Transverse colon (tissue), 4 donors: ENCODE results near the gene CFAP46.

Experiments
- POLR2A ChIP-seq: fragments of 450-650 bp; IDR thresholded peaks from one replicate; pipeline ENCODE4 v1.6.1; 2016; ENCODE audit warnings: antibody characterized with exemption, mild to moderate bottlenecking, moderate library complexity
- POLR2AphosphoS5 ChIP-seq, 3 donors: sonication (generic); formaldehyde crosslinking; IDR thresholded peaks; one replicate each; pipeline ENCODE4 v1.6.1; 2016; ENCODE audit warnings: antibody characterized with exemption in 3 of 3
- TF ChIP-seq, protein P1 (sequence below), 5 experiments: fragments of 200-600 bp in 3 of 5; fragments of 450-650 bp in 2 of 5; sonication (generic) in 3 of 5; IDR thresholded peaks; 1 replicate in 2 of 5; 2 replicates in 3 of 5; pipeline ENCODE4 v1.5.1; 2016 to 2017; ENCODE audit warnings: antibody characterized with exemption in 5 of 5, inconsistent platforms in 3 of 5, mild to moderate bottlenecking in 2 of 5, moderate library complexity in 1 of 5

DNA sequence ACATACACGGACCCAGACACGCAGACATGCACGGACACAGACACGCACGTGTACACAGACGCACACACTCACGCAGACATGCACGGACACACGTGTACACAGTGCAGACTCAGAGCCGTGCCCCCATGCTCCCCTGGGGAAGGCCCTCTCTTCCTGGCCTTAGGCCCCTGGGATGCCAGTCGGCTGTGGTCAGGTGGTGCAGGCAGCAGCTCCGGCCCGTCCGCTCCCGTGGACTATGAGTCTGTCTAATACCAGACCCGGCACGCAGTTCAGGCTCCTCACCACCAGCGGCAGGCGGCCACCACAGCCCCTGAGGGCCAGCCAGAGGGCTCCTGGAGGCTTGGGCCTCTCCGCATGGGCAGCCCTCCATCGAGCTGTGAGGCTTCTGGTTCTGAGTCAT is 104.5 kb downstream of the CFAP46 start:
- TF ChIP-seq, protein P1, sequence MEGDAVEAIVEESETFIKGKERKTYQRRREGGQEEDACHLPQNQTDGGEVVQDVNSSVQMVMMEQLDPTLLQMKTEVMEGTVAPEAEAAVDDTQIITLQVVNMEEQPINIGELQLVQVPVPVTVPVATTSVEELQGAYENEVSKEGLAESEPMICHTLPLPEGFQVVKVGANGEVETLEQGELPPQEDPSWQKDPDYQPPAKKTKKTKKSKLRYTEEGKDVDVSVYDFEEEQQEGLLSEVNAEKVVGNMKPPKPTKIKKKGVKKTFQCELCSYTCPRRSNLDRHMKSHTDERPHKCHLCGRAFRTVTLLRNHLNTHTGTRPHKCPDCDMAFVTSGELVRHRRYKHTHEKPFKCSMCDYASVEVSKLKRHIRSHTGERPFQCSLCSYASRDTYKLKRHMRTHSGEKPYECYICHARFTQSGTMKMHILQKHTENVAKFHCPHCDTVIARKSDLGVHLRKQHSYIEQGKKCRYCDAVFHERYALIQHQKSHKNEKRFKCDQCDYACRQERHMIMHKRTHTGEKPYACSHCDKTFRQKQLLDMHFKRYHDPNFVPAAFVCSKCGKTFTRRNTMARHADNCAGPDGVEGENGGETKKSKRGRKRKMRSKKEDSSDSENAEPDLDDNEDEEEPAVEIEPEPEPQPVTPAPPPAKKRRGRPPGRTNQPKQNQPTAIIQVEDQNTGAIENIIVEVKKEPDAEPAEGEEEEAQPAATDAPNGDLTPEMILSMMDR (IDR thresholded peaks at IDR 0.05), result no peak
- TF ChIP-seq POLR2AphosphoS5 (IDR thresholded peaks at IDR 0.05), result no peak
- no peak for TF ChIP-seq POLR2A
